Fibroblast of skin of left quadriceps (primary cell): ENCODE results near the gene MRPS6.
A peak's percentile ranks its signal among the peaks of the same experiment; 100 is the strongest.

Experiments
- DNase-seq, 2 experiments: peaks; one replicate each; pipeline ENCODE4 v3.0.0-alpha.2; 2013; ENCODE audit warnings: low read depth in 2 of 2

The MRPS6 gene

GRCh38 chr21:34180826-34181359, 107.5 kb downstream of the MRPS6 start:
- DNase-seq = no peak

DNA sequence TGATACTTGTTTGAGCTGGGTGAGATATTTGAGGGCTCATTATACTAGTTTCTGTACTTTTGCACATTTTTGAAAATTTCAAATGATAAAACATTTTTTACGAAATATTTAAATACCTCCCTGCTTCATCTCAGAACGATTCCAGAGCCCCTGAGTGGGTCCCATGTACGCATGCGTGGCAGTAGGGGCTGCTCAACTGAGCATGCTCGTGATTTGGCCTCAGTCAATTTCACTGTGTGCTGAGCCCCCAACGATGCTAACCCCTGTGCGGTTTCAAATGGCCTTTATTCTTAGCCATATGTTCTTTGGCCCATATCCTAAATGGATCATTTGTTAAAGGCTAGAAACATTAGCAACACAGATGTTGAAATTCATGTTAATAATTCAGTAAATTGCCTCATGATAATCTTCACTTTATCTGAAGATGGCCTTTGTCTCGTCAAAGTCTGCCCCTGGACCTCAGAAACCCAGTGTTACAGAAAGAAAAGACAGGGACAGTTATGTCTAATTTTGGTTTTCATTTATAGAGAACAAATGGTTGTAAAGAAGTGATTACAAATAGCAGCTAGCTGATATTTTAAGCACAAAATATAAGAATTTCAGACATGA, 108.2 kb downstream of the MRPS6 start:
- no peak for DNase-seq

DNA sequence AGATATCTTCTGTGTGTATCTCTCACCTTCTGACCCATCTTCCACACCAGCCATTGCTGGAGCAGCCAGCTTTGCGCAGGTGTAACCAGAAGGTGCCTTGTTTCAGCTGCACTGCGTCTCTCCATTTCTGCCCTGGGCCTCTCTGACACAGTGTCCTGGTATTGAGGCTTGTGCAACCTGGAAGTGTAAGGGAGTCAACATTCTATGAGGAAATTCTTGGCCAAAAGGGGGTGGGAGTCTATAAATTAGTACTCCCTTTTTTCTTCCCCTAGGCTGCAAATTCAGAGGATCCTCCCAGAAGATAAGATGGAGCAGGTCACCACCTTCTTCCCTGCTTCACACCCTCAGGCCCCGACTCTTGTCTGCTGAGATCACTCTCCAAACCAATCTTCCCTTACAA, 109.1 kb downstream of the MRPS6 start:
- no peak for DNase-seq

GRCh38 chr21:34183331-34183928, 110.1 kb downstream of the MRPS6 start:
- DNase-seq = no peak

DNA sequence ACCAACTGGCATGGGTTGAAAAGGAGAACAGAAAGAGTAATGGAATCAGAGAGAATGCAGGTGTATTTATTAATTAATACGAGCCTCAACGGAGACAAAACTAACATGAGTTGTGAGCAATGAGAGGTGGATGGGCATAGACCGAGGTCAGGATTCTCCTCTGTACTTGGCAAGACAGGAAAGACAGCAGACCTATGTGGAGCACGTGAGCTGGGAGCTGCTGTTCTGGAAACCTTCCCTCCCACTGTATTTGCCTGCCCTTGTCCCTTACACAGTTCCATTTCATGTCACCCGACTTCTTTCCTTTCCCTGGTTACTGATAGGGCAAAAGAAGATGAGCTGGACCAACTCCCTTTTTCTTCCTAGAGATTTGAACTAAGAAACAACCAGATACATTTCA, 110.9 kb downstream of the MRPS6 start:
- DNase-seq = no peak

- no peak for DNase-seq
Observed at GRCh38 chr21:34185026-34185750, 111.8 kb downstream of the MRPS6 start.

DNA sequence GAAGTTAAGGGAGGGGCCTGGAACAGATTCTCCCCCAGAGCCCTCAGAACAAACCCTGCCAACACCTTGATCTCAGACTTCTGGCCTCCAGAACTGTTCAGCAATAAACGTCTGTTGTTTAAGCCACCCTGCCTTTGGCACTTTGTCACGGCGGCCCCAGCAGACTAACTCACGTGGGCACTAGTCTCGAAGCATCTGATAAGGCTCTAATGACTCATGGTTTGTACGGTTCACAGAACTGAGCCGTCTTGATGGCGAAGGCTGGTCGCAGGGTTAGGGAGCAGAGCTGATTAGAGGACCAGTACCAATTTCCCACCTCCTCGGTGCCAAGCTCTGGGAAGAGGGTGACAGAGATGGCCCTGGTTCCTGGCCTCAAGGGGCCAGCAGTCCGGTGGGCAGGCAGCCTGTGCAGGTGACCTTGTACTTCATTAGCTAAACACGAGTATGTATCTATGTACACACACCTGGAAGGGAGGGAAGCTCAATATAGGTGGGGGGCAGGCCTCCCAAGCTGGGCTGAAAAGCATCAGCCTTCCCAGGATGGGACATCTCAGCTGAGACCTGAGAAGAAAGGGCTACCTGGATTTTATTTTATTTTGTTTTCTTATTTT, 112.8 kb downstream of the MRPS6 start:
- DNase-seq = no peak

- DNase-seq = peak; percentile 72 to 74
Observed at GRCh38 chr21:34187935-34188334, 114.6 kb downstream of the MRPS6 start.

DNA sequence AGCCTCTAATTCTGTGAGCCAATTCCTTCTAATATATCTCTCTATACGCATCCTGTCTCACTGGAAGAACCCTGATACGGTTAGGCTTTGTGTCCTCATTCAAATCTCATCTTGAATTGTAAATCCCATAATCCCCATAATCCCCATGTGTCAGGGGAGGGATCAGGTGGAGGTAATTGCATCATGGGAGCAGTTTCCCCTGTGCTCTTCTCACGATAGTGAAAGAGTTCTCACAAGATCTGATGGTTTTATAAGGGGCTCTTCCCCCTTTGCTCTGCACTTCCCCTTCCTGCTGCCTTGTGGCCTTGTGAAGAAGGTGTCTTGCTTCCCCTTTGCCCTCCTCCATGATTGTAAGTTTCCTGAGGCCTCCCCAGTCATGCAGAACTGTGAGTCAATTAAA, 116.1 kb downstream of the MRPS6 start:
- DNase-seq = no peak

- no peak for DNase-seq
Observed at GRCh38 chr21:34190576-34191321, 117.4 kb downstream of the MRPS6 start.

DNA sequence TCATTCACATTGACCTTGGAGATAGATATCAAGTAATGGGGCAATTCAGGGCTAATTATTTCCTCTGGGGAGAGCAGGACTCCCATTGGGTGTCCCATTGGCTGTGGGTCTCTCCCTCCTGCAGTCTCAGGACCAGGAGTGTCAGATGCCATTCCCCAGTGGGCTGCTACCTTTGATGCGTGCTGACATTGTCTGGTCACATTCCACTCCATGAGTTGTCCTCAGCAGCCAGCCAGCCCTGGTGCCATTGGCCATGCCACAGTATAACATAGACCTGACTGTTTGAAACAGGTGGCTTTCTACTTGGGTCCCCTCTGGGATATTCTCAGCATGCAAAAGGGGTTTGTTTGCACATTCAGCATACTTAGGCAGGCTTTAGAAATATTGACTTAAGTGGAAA, 118.5 kb downstream of the MRPS6 start:
- DNase-seq = no peak
